HG03558 (cell line): Measurements from ENCODE around the gene CDH8.

Experiments used
- ATAC-seq: cut with Tn5 transposase; IDR thresholded peaks from one replicate; pipeline ENCODE4 v1.9.1; 2021; ENCODE audit warnings: moderate number of reproducible peaks; ENCODE audit not compliant: unreplicated experiment; ENCODE audit errors: extremely low read depth

Gene CDH8

DNA sequence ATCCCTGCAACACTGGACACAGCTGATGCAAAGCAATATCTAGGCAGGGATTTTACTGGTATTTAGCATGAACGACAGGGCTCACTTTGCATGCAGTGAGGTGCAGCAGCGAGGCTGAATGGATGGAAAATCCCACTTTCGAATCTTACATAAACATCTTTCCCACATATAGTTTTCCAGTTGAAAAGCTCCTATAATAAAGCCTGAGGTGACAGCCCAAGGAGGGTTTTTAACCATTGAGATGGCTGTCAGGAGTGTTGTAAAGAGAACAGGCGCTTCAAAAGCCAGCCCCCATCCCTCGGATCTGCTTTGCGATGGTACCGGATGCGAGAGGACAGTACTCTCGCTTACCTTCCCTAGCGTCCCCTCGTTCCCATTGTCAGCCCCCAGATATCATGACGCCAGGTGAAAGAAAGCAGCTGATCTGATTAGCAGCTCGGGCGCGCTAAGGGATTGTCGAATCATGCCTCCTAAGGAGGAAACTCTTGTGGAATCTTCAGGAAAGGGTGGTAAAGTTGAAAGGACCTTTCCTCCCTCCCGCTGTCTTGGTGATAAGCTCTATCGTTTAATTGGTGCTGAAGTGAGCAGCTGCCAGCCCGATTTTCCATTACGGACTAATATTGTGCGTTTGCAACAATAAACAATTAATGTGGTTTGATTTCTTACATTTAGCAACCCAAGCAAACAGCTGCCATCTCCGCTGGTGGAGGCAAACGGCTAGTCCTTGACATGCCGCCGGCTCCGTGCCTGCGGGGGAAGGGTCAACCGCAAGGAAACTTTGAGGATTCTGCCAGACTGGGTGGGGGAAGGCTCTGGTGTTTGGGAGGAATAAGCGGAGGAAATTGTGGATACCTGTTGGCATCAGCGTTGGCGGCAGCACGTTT, 1.8 kb downstream of the CDH8 start:
- no peak for ATAC-seq

GRCh38 chr16:62033065-62033464, 3.2 kb downstream of the CDH8 start:
- ATAC-seq = no peak

- ATAC-seq = no peak
Measured at GRCh38 chr16:62029947-62030346, 6.3 kb downstream of the CDH8 start.

DNA sequence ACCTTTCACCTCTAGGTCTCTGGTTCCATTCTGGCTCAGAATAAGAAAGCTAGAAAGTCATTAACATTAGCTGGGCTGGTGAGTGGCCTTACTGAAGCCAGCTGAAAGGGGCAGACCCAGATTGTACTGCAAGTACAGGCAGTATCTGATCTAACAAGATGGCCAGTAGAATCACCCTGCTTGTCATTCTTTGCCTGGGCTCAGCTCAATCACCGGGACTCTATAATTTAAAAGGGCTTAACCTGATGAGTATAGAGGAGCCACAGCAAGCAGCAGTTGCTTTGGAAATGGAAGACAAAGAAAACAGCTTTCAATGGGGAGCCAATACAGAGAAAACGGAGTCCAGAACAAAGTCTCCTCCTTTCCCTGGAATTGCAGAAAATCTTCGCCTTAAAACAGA, 13.6 kb downstream of the CDH8 start:
- ATAC-seq = no peak

- no peak for ATAC-seq
Measured at GRCh38 chr16:62021161-62021581, 15.1 kb downstream of the CDH8 start.

DNA sequence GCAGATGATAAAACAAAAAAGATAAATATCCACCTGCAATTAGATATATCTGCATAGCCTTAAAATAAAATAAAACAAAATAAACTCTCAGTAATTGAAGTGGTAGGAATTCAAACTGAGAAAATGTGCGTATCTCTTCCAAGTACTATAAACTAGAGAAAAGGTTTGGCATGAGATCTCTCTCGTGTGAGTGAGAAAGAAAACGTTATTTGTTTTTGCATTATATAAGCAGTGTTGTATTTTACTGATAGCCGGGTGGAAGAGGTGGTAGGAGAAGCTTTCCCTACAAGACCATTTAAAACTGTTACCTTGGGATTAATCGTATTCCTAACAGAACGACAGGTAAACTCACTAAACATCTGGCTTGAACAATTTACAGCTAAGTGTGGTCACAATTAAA, 15.6 kb downstream of the CDH8 start:
- ATAC-seq = no peak

DNA sequence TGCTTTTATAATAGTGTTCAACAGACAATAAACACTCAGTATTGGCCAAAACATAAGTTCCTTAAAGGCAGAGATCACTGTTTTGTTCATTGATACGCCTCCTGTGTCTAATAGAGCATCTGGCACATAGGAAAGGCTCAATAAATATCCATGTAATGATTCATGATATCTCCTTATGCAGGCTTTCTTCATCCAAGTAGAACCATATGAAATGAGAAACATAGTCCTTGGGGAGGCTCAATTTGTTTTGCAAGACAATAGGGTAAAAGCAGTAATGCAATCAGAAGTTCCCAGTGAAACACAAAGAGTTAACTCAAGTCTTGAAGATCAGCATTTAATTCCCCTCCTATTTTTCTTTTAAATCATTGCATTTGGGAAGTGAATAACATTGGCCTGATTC, 16.4 kb downstream of the CDH8 start:
- no peak for ATAC-seq

DNA sequence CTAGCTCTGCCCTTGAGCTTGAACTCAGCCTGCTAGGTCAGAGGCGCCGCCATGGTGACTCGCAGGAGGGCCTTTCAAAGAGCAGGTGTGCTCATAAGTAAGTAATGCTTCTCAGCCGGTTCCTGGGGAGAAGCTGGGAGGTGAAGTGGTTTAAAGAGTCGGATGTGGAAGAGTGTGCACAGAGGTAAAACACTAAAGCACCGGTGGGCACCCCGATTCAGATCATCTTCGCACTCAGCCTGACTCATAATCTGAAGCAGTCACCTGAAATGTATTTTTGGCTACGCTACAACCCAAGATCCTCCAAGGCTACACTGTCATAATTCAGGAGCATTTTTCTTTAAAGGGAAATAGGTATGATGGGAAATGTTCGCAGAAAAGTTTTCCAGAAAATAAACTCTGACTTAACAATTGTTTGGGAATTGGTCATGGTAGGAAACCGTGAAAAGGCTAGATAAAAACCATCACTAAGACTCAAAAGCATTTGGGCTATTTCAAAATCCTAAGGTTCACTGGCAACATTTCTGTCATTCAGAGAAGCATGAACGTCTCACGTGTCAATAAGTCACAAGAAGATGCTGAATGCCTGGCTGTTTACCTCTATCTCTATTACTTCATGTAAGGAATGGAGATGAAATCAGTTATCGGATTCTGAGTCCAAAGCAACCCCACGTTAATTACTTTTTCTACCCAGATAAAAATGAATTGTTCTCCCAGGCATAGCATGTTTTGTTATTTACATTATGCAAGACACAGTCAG, 17.8 kb downstream of the CDH8 start:
- ATAC-seq = no peak

- no peak for ATAC-seq
Measured at GRCh38 chr16:62014319-62014923, 21.8 kb downstream of the CDH8 start.

GRCh38 chr16:62010186-62010585, 26.1 kb downstream of the CDH8 start:
- no peak for ATAC-seq

GRCh38 chr16:61998460-61998859, 37.8 kb downstream of the CDH8 start:
- ATAC-seq = no peak

DNA sequence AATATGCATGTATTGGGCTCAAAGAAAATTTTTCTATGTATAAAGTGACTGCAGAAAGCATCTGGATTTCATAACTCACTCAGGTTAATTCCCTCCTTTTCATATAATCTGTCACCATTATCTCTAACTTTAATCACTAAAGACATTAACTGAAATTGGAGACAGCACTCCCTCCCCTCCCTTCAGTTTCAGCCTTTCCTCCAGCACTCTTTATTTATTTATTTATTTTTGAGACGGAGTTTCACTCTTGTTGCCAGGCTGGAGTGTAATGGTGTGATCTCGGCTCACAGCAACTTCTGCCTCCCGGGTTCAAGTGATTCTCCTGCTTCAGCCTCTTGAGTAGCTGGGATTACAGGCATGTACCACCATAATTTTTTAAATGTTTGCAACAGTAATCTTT, 43.1 kb downstream of the CDH8 start:
- ATAC-seq = no peak

DNA sequence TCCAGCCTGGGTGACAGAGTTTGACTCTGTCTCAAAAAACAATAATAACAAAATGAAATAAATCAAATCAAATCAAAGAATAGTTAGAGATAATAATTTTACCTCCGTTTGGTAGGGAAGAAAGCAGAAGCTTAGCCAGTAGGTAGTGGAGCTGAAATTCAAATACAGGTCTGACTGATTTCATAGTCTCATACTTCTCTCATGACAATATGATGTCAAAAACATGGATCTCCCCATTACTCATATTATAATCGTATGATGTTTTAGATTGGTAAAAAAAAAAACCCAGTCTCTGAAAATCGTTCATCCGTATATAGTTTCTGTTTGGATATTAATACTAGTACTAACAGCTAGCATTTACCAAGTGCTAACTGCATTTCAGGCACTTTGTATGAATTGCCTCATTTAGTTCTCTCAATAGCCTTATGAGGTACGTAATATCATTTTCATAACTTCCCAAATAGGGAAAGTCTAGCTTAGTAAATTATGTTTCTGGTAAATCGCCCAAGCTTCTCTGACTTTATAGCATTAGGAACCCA, 48.7 kb downstream of the CDH8 start:
- no peak for ATAC-seq

GRCh38 chr16:61969077-61969382, 67.2 kb downstream of the CDH8 start:
- no peak for ATAC-seq

DNA sequence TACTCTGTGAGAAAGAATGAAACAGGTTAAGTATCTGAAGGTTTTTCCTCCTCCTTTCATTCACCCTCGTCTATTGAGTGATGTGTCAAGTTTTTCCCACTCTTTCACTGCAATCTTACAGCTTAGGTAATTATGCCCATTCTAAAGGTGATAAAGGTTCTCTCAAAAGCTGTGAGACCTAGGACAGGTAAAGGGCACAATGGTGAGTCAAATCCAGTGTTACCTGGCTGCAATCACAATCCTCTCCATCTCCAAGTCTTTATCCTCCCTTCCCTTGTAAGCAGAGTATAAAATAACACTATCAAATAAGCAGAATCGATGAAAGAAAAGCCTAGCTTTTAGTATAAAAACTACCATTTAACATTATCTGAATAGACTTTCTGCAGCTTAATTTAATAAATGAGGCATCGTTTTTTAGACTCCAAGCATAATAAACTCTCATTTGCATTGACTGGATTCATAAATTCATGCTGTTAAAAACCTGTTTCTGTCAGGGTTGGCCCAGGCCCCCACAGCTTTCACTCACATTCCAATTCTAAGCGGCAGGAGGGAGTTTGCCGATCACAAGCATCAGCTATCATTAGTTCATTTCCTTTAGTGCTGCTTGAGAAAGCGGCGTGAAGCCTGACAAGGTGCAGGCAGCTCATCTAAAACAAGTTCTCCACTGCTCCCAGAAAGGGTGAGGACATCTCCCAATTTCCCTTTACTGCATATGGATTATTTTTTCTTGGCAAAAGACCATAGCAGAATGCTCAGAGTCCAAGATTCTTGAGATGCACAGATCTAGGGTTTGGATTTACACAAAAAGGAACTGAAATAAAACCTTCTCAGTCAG, 67.8 kb downstream of the CDH8 start:
- ATAC-seq = no peak

GRCh38 chr16:61957075-61957855, 79.0 kb downstream of the CDH8 start:
- no peak for ATAC-seq

DNA sequence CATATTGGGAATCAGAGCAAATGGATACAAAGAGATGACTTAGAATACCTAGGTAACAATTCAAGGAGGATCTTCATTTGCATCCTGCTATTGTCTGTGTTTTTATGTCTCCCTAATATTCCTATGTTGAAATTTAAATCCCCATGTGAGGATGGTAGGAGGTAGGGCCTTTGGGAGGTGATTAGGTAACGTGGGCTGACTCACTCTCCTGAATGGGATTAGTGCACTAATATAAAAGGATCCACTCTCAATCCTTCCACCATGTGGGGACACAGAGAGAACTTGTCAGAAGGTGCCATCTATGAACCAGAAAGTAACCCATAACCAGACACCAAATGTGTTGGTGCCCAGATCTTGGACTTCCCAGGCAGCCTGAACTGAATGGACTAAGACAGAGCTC, 83.4 kb downstream of the CDH8 start:
- ATAC-seq = no peak

DNA sequence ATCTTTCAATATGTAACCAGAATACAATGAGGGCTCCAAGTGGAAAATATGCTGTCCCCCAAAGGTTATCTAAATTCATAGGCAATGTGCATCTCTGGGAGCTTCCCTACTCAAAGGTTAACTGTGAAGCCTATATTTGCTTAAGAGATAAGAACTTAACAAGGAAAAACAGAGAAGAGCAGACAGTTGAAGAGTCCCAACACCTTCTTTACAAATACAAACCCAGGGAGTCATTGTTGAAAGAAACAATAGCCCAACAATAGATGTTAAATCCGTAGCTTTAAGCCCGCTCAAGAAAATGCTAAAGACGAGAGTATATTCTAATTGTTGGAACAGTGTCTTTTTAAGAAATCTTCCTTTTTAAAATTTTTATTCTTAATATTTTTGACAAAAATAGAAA, 87.8 kb downstream of the CDH8 start:
- no peak for ATAC-seq

- no peak for ATAC-seq
Measured at GRCh38 chr16:61946019-61946418, 90.2 kb downstream of the CDH8 start.
